SH-SY5Y (cell line): Measurements from ENCODE around the gene ICE1.

Experiments
- GATA2 ChIP-seq: IDR thresholded peaks from 2 replicates; pipeline ENCODE4 v1.6.1; 2011; ENCODE audit warnings: mild to moderate bottlenecking, low read depth, low read length
- GATA3 ChIP-seq: IDR thresholded peaks from 2 replicates; pipeline ENCODE4 v1.6.1; 2011; ENCODE audit warnings: low read depth, mild to moderate bottlenecking, low read length, moderate library complexity

GRCh38 chr5:5422819-5423515, 490 bp downstream of the ICE1 start:
- TF ChIP-seq GATA2 (no peak), GATA3 (no peak)
